ENCODE results near the gene HHIPL1.

Gene HHIPL1

DNA sequence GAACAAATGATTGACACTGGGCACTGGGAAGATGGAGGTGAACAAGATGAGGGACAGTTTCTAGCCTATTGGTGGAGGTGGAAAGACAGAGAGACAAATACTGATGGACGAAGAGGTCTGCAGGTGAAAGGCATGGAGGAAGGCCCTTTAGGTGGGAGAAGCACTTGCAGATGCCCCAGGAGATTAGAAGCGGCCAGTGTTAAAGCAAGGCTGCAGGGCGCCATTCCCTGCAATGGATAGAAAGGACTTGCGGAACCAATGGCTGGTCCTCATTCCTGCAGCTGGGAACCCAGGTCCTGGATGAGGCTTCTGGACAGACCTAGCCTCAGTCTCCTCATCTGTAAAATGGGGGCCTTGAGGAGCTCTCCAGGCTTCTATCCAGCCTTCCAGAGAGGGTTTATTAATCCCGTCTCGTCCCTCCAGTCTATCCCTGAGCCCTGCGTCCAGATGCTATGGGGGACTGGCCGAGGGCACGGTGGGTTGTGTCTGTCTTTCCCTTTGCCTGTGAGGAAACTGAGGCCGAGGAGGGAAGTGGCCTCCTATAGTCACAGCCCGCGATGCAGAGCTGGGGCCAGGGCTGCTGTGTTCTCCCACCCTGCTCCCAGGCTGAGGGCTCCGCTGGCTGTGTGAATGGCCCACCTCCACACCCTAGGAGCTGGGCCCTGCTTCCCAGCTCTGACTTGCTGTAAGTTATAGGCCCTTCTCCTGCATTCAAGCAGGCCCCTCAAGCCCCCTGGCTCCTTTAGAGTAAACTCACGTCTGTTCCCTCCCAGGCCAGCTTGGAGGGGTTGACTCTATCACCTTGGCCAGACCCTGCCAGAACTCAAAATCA lies 72.1 kb downstream of the HHIPL1 start:
- no peaks in the 10 kb centered on the region for H3K4me1 ChIP-seq (ENCODE audit: control insufficient read depth in 1 of 2, insufficient read depth in 2 of 2, low read length in 2 of 2)
- no peaks in the 10 kb centered on the region for H3K27me3 ChIP-seq (ENCODE audit: low read depth, low read length)
- no peaks in the 10 kb centered on the region for H3K9me3 ChIP-seq (ENCODE audit: control insufficient read depth in 1 of 2, low read length in 2 of 2)
- no peak overlapping the region for H3K4me3 ChIP-seq (ENCODE audit: low read depth in 1 of 2, low read length in 2 of 2)
- H3K36me3 ChIP-seq (ENCODE audit: control insufficient read depth in 1 of 2, insufficient read depth in 2 of 2, low read length in 2 of 2), result no peaks in the 10 kb centered on the region
- H3K27ac ChIP-seq (ENCODE audit: low read length), result no peak overlapping the region

DNA sequence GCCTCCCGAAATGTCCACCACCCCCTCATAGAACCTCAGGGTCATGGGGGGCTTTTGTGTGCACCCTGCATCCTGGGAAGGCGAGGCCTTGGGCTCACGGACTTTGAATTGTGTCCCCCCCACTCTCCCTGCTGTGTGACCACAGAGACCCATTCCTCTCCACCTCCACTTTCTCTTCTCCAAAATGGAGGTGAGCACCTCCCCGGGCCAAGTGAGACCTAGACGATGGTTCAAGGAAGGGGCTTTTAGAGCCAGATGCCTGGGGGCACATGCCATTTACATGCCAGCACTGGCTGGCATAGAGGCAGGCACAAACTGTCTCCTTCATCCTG lies 72.7 kb downstream of the HHIPL1 start:
- no peak overlapping the region for H3K4me3 ChIP-seq (ENCODE audit: low read depth in 1 of 2, low read length in 2 of 2)
- no peaks in the 10 kb centered on the region for H3K36me3 ChIP-seq (ENCODE audit: control insufficient read depth in 1 of 2, insufficient read depth in 2 of 2, low read length in 2 of 2)
- no peak overlapping the region for H3K27ac ChIP-seq (ENCODE audit: low read length)
- no peaks in the 10 kb centered on the region for H3K9me3 ChIP-seq (ENCODE audit: control insufficient read depth in 1 of 2, low read length in 2 of 2)
- H3K27me3 ChIP-seq (ENCODE audit: low read depth, low read length), result no peaks in the 10 kb centered on the region
- no peaks in the 10 kb centered on the region for H3K4me1 ChIP-seq (ENCODE audit: control insufficient read depth in 1 of 2, insufficient read depth in 2 of 2, low read length in 2 of 2)

DNA sequence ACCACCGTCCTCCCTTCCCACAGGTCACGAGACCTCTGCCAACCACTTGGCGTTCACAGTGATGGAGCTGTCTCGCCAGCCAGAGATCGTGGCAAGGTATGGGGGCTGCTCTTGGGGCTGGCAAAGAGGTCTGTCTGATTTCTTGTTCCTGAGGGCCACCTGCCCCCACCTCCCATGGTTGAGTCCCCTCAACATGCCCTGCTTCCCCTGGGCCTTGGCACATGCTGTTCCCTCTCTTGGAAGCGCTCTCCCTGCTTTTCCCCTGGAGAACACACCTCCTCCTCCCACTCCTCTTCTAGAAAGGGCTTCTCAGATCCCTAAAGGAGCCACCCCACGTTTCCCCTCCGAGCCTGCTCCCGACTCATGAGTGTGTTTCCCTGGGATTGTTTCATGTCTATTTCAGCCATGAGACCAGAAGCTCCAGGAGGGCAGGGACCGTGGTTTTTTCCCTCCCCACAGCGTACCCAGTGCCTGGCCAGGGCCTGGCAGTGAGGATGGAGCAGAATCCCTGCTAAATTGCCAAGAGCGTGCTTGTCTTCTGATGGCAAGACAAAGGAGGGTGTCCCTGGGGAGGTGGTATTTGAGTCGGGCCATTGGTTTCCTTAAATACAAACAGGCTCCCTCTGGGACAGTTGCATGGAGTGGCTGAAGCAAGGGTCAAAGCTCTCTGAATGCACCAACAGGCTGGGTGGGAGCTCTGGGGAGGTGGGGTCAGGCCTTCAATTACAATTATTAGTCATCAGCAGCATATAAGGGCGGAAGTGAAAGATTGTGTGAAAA lies 73.3 kb downstream of the HHIPL1 start:
- Histone ChIP-seq H3K27ac (ENCODE audit: low read length) (no peak overlapping the region), H3K4me3 (ENCODE audit: low read depth in 1 of 2, low read length in 2 of 2) (no peak overlapping the region), H3K27me3 (ENCODE audit: low read depth, low read length) (no peaks in the 10 kb centered on the region), H3K36me3 (ENCODE audit: control insufficient read depth in 1 of 2, insufficient read depth in 2 of 2, low read length in 2 of 2) (no peaks in the 10 kb centered on the region), H3K9me3 (ENCODE audit: control insufficient read depth in 1 of 2, low read length in 2 of 2) (no peaks in the 10 kb centered on the region), H3K4me1 (ENCODE audit: control insufficient read depth in 1 of 2, insufficient read depth in 2 of 2, low read length in 2 of 2) (no peaks in the 10 kb centered on the region)

DNA sequence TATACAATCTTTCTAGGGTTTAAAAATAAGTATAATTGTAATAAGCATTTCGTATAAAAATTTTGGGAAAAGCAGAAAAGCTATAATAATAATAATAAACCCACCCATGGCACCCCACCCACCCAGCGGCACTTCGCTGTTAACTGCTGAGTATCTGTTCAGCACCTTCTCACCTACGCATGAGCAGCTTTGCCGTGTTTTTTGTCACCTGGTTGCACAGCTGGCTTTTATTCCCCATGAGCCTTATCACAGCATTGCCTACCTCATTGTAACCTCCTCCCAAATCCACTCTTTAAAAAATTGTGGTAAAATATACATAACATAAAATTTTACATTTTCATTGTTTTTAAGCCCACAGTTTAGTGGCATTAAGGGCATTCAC lies 73.9 kb downstream of the HHIPL1 start:
- H3K27me3 ChIP-seq (ENCODE audit: low read depth, low read length), result no peaks in the 10 kb centered on the region
- no peak overlapping the region for H3K4me3 ChIP-seq (ENCODE audit: low read depth in 1 of 2, low read length in 2 of 2)
- H3K4me1 ChIP-seq (ENCODE audit: control insufficient read depth in 1 of 2, insufficient read depth in 2 of 2, low read length in 2 of 2), result no peaks in the 10 kb centered on the region
- no peak overlapping the region for H3K27ac ChIP-seq (ENCODE audit: low read length)
- no peaks in the 10 kb centered on the region for H3K9me3 ChIP-seq (ENCODE audit: control insufficient read depth in 1 of 2, low read length in 2 of 2)
- no peaks in the 10 kb centered on the region for H3K36me3 ChIP-seq (ENCODE audit: control insufficient read depth in 1 of 2, insufficient read depth in 2 of 2, low read length in 2 of 2)

DNA sequence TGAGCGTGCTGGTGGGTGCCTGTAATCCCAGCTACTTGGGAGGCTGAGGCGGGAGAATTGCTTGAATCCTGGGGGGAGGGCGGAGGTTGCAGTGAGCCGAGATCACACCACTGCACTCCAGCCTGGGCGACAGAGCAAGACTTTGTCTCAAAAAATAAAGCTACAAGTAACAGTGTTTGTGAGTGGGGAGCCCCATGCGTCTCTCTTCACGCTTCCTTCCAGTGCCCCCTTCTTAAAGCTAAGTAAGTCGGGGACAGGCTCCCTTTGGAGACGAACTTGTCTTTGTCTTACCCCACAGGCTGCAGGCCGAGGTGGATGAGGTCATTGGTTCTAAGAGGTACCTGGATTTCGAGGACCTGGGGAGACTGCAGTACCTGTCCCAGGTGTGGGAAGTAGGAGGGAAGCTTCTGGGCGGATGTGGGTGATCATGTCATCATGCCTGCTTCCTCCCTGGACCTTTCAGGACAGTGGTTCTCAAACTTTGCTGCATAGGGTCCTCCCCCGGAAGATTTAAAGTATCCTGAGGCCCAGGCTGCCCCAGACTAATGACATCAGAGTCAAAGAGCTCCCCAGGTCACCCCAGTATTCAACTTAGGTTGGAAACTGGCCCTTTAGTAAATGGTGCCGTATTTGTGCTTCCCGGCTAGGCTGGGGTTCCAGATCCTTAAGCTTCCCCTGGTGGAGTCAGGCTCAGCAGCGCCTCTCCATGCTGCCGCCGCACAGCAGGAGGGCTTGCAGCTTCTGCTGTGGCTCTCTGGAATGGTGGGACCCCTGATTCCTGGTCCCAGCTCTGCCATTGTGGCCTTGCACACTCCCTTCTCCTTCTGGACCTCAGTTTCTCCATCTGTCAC lies 76.2 kb downstream of the HHIPL1 start:
- Histone ChIP-seq H3K9me3 (ENCODE audit: control insufficient read depth in 1 of 2, low read length in 2 of 2) (no peaks in the 10 kb centered on the region), H3K4me3 (ENCODE audit: low read depth in 1 of 2, low read length in 2 of 2) (no peak overlapping the region), H3K27me3 (ENCODE audit: low read depth, low read length) (no peaks in the 10 kb centered on the region), H3K4me1 (ENCODE audit: control insufficient read depth in 1 of 2, insufficient read depth in 2 of 2, low read length in 2 of 2) (no peaks in the 10 kb centered on the region), H3K36me3 (ENCODE audit: control insufficient read depth in 1 of 2, insufficient read depth in 2 of 2, low read length in 2 of 2) (no peaks in the 10 kb centered on the region), H3K27ac (ENCODE audit: low read length) (no peak overlapping the region)

DNA sequence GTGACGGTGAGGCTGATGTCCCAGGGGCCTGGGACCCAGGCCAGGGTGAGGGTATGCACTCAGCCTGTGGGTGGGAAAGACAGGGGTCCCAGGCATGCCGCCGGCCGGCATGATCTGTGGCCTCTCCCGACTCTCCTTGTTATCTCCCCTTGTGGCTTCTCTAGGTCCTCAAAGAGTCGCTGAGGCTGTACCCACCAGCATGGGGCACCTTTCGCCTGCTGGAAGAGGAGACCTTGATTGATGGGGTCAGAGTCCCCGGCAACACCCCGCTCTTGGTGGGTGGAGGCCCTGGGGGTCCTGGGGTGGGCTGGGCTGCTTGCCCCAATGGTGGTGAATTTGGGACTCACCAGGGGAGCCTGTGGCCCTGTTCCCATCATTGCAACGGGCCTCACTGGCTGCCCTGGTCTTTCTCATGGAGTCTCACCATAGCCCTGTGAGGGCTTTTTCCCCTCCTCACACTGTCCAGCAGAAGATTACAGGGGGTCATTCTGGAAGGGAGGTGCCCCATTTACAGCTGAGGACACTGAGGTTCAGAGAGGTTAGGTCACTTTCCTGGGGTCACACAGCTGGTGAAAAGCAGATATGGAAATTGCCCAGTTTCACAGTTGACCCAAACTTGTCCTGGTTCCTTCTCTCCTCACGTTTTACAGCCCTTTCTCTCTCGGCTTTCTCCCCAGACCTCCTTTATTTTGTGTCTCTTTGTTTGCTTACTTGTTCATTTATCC lies 77.0 kb downstream of the HHIPL1 start:
- H3K4me1 ChIP-seq (ENCODE audit: control insufficient read depth in 1 of 2, insufficient read depth in 2 of 2, low read length in 2 of 2), result no peaks in the 10 kb centered on the region
- no peak overlapping the region for H3K4me3 ChIP-seq (ENCODE audit: low read depth in 1 of 2, low read length in 2 of 2)
- H3K9me3 ChIP-seq (ENCODE audit: control insufficient read depth in 1 of 2, low read length in 2 of 2), result no peaks in the 10 kb centered on the region
- H3K27ac ChIP-seq (ENCODE audit: low read length), result no peak overlapping the region
- H3K27me3 ChIP-seq (ENCODE audit: low read depth, low read length), result no peaks in the 10 kb centered on the region
- no peaks in the 10 kb centered on the region for H3K36me3 ChIP-seq (ENCODE audit: control insufficient read depth in 1 of 2, insufficient read depth in 2 of 2, low read length in 2 of 2)

DNA sequence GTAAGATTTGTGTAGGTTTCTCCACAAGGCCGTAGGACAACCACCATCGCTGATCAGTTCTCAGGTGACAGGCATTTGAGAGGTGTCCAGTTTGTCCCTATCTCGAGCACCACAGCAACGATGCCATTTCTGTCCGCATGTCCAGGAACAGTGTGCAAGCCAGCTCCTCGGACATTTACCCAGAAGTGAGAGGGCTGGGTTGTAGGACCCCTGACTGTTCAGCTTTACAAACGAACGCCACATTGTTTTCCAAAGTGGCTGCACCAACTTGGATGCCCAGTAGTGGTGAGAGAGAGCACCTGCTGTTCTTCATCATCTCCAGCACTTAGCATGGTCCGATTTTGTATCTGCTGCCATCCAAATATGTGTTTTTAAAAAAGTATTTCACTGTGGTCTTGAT lies 77.8 kb downstream of the HHIPL1 start:
- no peaks in the 10 kb centered on the region for H3K4me1 ChIP-seq (ENCODE audit: control insufficient read depth in 1 of 2, insufficient read depth in 2 of 2, low read length in 2 of 2)
- no peaks in the 10 kb centered on the region for H3K27me3 ChIP-seq (ENCODE audit: low read depth, low read length)
- no peaks in the 10 kb centered on the region for H3K36me3 ChIP-seq (ENCODE audit: control insufficient read depth in 1 of 2, insufficient read depth in 2 of 2, low read length in 2 of 2)
- H3K9me3 ChIP-seq (ENCODE audit: control insufficient read depth in 1 of 2, low read length in 2 of 2), result no peaks in the 10 kb centered on the region
- H3K4me3 ChIP-seq (ENCODE audit: low read depth in 1 of 2, low read length in 2 of 2), result no peak overlapping the region
- H3K27ac ChIP-seq (ENCODE audit: low read length), result no peak overlapping the region

DNA sequence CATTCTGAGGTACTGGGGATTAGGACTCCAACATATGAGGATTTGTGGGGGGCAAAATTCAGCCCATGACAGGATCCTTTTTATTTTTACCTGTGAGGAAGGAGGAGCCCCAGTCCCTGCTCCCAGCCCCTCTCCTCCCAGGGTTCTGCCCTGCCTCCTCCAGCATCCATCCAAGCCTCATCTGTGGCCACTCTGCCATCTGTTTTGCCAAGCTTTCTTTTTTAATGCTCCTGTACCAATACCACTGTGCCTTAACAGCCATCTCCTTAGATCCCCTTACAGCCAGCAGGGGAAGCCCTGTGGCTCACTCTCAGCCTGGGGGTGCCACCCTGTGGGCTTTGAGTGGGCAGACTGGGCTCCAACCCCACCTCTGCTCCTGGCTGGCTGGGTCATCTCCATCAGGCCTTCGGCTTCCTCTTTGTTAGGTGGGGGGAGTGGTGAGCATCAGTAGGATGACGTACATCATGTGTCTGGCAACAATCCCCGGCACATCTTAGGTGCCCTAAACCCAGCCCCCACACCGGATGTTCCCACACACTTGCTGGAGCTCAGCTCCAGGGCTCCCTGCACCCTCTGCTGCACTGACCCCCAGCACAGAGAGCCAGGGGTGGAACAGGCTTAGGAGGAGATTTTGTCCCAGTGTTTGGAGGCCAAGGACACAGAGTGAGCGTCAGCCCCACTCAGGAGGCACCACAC lies 79.4 kb downstream of the HHIPL1 start:
- H3K9me3 ChIP-seq (ENCODE audit: control insufficient read depth in 1 of 2, low read length in 2 of 2), result no peaks in the 10 kb centered on the region
- no peaks in the 10 kb centered on the region for H3K27me3 ChIP-seq (ENCODE audit: low read depth, low read length)
- H3K27ac ChIP-seq (ENCODE audit: low read length), result no peak overlapping the region
- no peaks in the 10 kb centered on the region for H3K36me3 ChIP-seq (ENCODE audit: control insufficient read depth in 1 of 2, insufficient read depth in 2 of 2, low read length in 2 of 2)
- H3K4me1 ChIP-seq (ENCODE audit: control insufficient read depth in 1 of 2, insufficient read depth in 2 of 2, low read length in 2 of 2), result no peaks in the 10 kb centered on the region
- H3K4me3 ChIP-seq (ENCODE audit: low read depth in 1 of 2, low read length in 2 of 2), result no peak overlapping the region

DNA sequence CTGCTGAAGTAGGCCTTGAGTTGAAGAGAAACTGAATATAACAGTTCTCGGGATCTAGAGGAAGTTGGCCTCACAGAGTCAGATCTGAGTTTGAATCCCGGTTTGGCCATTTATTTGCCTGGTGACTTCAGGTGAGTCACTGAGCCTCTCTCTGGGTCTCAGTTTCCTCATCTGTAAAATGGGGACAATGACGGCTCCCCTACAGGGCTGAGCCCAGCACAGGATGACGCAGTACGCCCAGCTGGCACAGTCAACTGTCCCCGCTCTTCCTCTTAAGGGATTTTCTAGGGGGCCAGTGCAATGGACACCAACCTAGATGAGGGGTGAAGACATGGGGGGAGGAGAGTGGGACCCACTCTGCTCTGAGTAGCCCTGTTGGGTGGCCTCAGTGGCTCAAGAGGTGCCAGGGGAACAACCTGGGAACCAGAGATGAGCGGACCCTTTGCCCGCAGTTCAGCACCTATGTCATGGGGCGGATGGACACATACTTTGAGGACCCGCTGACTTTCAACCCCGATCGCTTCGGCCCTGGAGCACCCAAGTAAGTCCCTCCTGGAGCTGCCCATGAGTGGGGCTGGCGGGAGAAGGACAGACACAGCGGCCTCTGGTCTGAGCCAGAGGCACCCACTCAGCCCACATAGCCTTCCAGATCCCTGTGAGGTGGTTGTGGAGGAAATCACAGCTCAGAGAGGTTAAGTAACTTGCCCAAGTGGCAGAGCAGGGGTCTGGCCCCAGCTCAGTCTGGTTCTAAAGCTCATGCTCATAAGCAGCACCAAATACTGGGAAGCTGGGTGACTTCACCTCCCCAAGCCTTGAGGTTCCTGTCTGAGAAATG lies 80.2 kb downstream of the HHIPL1 start:
- H3K27me3 ChIP-seq (ENCODE audit: low read depth, low read length), result no peaks in the 10 kb centered on the region
- no peak overlapping the region for H3K27ac ChIP-seq (ENCODE audit: low read length)
- no peaks in the 10 kb centered on the region for H3K9me3 ChIP-seq (ENCODE audit: control insufficient read depth in 1 of 2, low read length in 2 of 2)
- H3K36me3 ChIP-seq (ENCODE audit: control insufficient read depth in 1 of 2, insufficient read depth in 2 of 2, low read length in 2 of 2), result no peaks in the 10 kb centered on the region
- peaks cover 0 to 4% of the 10 kb centered on the region in 2 donors for H3K4me1 ChIP-seq (ENCODE audit: control insufficient read depth in 1 of 2, insufficient read depth in 2 of 2, low read length in 2 of 2)
- no peak overlapping the region for H3K4me3 ChIP-seq (ENCODE audit: low read depth in 1 of 2, low read length in 2 of 2)

All from muscle layer of duodenum (tissue), 2 donors.